Psoas muscle (tissue), 8 donors: ENCODE data around the gene SORL1. TPM values are rescaled to one million over a fixed set of nuclear protein-coding genes. Genes with fewer than 3 reads are reported as not detected.
"Not testable (repeated sequence)": the region's sequence is repeated elsewhere in the genome, so short reads cannot be mapped to it uniquely, and the experiment has no call there.

ENCODE experiments used
- ATAC-seq, 4 donors: fragments of 200-7000 bp; cut with Tn5 transposase; one replicate each; pipeline ENCODE4 v1.9.1; 2020; ENCODE audit warnings: moderate library complexity in 3 of 4, mild to moderate bottlenecking in 2 of 4
- DNase-seq, 2 donors: peaks; one replicate each; pipeline ENCODE4 v3.0.0-alpha.2; 2020
- H3K27ac ChIP-seq: fragments of 200-600 bp; one replicate; pipeline ENCODE4 v1.8.0; 2022
- H3K27me3 ChIP-seq, 3 donors: fragments of 200-600 bp in 1 of 3; one replicate each; pipeline versions ENCODE4 v1.6.1 to v1.8.0; 2013 to 2022; ENCODE audit warnings: low read length in 2 of 3, mild to moderate bottlenecking in 2 of 3, moderate library complexity in 1 of 3; ENCODE audit not compliant: insufficient read depth in 3 of 3
- H3K36me3 ChIP-seq, 2 donors: fragments of 200-600 bp in 1 of 2; one replicate each; pipeline versions ENCODE4 v1.6.1 to v1.8.0; 2013 to 2022; ENCODE audit warnings: low read depth in 1 of 2, mild to moderate bottlenecking in 1 of 2, moderate library complexity in 1 of 2; ENCODE audit not compliant: insufficient read depth in 1 of 2
- H3K4me1 ChIP-seq: fragments of 200-600 bp; one replicate; pipeline ENCODE4 v1.8.0; 2022
- H3K4me3 ChIP-seq: fragments of 200-600 bp; one replicate; pipeline ENCODE4 v1.8.0; 2022; ENCODE audit warnings: mild to moderate bottlenecking
- H3K9me3 ChIP-seq: fragments of 200-600 bp; one replicate; pipeline ENCODE4 v1.8.0; 2022
- WGBS, 3 donors: extraction: QIAGEN DNeasy Blood & Tissue Kit; methylation state at CpG; one replicate each; pipeline versions ENCODE4 v1.1.6 to v1.1.7; 2013; 5-methylcytosine and 5-hydroxymethylcytosine counted together
- intact Hi-C, 2 donors: fragments of 100-400 bp; cut with DNase I; formaldehyde crosslinking; loops; one replicate each; pipeline versions ENCODE4 v1.11.0 to v1.14.2; 2022
- polyA plus RNA-seq, 3 donors: library from polyadenylated mRNA; stranded (reverse); fragments of 200-250 nt; gene quantifications; one replicate each; pipeline ENCODE4 v1.2.3, GENCODE V29; 2013
- total RNA-seq, 4 donors: library from RNA; stranded (reverse); fragmentation: NEBNext Ultra II Directional in 2 of 4; extraction: Animal tissue kit (Norgen Biotek cat#: 25700) in 2 of 4; gene quantifications; one replicate each; pipeline versions ENCODE4 v1.2.1 to v1.2.4, GENCODE V29; 2021 to 2023
- TF ChIP-seq, protein P1 (sequence below): fragments of 200-600 bp; IDR thresholded peaks from one replicate; pipeline ENCODE4 v1.8.0; 2022; ENCODE audit warnings: antibody characterized with exemption
- donor health status: healthy with polysubstance abuse.
- donor health status: DM: no; HTN: no; CAD: no; lungs with moderate emphysema.
- donor health status: Bipolar disorder and iron deficiency.
- donor health status: healthy.
- donor health status: DM: yes; HTN: yes; CAD: no.
- donor health status: DM: no; HTN: no; CAD: no.
- donor health status: DM: no; HTN: no; CAD: no.
- donor health status: DM: yes; HTN: yes; CAD: no.

Gene SORL1
- total and polyA plus RNA-seq, 7 donors, result 0.07 to 3.3 (median 1.5) TPM

DNA sequence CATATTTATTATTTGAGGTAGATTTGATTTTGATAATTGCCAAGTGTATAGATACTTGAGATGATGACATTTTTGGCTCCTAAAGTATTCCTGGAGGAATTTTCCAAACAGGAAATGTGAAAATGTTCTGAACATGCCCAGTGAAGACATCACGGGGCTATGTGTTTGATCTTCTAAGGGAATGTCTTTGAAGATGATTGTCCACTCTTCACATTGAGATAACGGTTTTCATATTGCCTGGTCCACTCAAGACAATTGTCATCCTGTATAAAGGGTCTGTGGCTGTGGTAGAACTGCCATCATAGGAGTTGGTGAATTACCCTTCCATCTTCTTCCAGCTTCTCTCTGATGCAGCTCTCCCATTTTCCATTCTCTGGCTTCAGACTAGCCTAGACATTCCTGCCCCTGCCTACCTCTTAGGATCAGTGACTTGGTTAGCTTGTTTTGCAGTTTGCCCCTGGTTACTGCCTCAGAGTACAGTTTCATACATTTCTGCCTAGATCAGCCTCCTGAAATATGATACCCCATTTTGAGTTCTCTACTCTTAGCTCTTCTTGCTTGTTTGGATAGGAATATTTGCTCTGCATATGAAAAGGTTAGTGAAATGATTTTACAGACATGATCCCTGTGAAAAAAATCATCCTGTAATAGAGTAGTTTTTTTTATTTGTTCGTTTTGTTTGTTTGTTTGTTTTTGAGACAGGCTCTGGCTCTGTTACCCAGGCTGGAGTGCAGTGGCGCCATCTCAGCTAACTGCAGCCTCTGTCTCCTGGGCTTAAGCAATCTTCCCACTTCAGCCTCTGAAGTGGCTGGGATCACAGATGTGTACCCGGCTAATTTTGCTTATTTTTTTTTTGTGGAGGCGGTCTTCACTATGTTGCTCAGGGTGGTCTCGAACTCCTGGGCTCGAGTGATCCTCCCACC is 112.0 kb downstream of the SORL1 start:
- WGBS, 3 donors, result 77 to 81% (median 81%) methylated on average over 8 of the region's 8 CpGs
- no peak overlapping the region for H3K27ac ChIP-seq
- DNase-seq (no peak), ATAC-seq (no peak)
- H3K9me3 ChIP-seq, result no peaks in the 10 kb centered on the region
- no peak overlapping the region for H3K4me3 ChIP-seq
- H3K4me1 ChIP-seq, result no peaks in the 10 kb centered on the region
- TF ChIP-seq, protein P1, sequence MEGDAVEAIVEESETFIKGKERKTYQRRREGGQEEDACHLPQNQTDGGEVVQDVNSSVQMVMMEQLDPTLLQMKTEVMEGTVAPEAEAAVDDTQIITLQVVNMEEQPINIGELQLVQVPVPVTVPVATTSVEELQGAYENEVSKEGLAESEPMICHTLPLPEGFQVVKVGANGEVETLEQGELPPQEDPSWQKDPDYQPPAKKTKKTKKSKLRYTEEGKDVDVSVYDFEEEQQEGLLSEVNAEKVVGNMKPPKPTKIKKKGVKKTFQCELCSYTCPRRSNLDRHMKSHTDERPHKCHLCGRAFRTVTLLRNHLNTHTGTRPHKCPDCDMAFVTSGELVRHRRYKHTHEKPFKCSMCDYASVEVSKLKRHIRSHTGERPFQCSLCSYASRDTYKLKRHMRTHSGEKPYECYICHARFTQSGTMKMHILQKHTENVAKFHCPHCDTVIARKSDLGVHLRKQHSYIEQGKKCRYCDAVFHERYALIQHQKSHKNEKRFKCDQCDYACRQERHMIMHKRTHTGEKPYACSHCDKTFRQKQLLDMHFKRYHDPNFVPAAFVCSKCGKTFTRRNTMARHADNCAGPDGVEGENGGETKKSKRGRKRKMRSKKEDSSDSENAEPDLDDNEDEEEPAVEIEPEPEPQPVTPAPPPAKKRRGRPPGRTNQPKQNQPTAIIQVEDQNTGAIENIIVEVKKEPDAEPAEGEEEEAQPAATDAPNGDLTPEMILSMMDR, result no peak
- H3K27me3 ChIP-seq, result no peaks in the 10 kb centered on the region
- intact Hi-C loops, result no loop called here
- no peaks in the 10 kb centered on the region for H3K36me3 ChIP-seq

DNA sequence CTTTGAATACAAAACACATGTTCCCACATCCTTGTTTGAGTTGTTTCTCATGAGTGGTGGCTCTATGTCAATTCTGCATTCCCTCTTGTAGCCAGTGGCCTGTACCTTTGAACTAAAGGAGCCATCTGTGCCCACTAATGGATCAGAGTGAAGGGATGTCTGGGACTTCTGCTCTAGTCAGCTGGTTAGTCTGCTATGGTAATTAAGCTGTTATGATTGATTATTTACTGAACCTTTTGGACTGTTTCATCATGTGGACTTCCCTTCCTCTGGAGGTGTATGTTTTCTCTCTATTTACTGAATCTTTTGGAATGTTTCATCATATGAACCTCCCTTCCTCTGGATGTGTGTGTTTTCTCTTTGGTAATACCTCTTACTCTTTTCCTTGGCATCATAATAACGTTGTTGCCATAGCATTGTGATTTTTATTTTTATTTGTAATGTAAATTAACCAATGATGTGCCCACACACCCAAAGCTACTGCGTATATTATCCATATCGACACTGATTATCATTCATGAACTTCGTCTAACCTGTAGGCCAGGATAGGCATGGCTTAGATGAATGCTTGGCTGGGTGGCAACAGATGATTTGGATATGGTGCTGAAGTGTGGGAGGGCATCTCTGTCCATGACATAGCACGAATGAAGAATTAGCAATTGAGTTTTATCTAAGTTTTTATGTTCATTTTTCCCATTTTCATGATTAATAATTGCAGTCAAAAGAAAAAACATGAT is 113.0 kb downstream of the SORL1 start:
- H3K36me3 ChIP-seq, result no peaks in the 10 kb centered on the region
- no peak overlapping the region for H3K27ac ChIP-seq
- 83 to 88% (median 84%) methylated on average over 5 of the region's 5 CpGs for WGBS, 3 donors
- intact Hi-C loops, result no loop called here
- no peak for DNase-seq
- ATAC-seq, result no peak
- no peaks in the 10 kb centered on the region for H3K4me1 ChIP-seq
- H3K27me3 ChIP-seq, result no peaks in the 10 kb centered on the region
- no peak overlapping the region for H3K4me3 ChIP-seq
- TF ChIP-seq, protein P1, result no peak
- H3K9me3 ChIP-seq, result no peaks in the 10 kb centered on the region

DNA sequence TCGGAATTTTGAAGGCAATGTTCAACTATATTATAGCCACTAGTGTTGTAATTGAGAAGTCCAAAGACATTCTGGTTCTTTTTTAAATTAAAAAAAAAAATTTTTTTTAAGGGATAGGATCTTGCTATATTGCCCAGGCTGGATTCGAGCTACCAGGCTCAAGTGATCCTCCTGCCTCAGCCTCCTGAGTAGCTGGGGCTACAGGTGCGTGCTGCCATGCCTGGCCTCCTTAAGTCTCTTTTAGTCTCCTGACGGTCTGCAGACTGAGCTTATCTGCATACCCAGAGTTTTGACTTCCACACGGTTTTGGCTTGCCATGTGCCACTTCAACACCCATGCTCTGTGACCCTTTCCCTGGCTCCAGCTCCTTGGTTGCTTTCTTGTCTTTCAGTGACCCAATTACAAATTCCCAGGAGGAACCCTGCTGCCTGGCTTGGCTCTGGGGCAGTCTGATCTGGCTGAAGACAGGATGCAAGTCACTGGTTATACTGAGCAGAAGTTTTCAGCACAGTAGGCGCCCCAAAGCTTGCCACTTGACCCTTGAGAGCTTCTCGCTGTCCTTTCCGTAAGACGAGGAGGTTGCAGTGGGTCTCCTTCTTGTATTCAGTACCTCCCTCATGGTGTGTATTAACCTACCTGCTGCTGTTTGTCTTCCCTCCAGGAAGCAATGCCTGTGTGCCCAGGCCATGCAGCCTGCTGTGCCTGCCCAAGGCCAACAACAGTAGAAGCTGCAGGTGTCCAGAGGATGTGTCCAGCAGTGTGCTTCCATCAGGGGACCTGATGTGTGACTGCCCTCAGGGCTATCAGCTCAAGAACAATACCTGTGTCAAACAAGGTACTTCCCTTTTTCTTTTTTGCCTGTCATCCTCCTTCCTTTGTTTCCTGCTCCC is 114.4 kb downstream of the SORL1 start:
- DNase-seq, result no peak
- TF ChIP-seq, protein P1, result no peak

DNA sequence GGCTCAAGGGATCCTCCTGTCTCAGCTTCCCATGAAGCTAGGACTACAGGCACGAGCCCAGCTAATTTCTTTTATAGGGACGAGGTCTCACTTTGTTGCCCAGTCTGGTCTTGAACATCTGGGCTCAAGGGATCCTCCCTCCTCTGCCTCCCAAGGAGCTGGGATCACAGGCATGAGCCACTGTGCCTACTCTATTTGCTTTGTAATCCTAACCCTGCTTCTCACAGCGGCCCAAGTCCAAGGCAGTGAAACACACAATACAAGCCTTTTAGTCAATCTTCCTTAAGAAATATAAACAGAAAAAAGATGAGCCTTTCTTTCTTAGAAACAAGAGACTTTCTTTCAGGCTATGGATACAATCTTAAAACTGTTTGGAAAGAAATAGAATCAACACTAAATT is 115.9 kb downstream of the SORL1 start:
- intact Hi-C loops, result no loop called here
- H3K9me3 ChIP-seq, result no peaks in the 10 kb centered on the region
- DNase-seq (no peak), ATAC-seq (no peak)
- no peaks in the 10 kb centered on the region for H3K4me1 ChIP-seq
- H3K27ac ChIP-seq, result no peak overlapping the region
- no peaks in the 10 kb centered on the region for H3K36me3 ChIP-seq
- 77 to 83% (median 78%) methylated on average over 3 of the region's 3 CpGs for WGBS, 3 donors
- peaks cover 0 to 5% (median 0%) of the 10 kb centered on the region in 3 donors for H3K27me3 ChIP-seq
- no peak overlapping the region for H3K4me3 ChIP-seq
- TF ChIP-seq, protein P1, result no peak

More for the DNA sequence above, 114.4 kb downstream of the SORL1 start:
- intact Hi-C loops, result no loop called here
- no peak overlapping the region for H3K27ac ChIP-seq
- H3K36me3 ChIP-seq, result no peaks in the 10 kb centered on the region
- ATAC-seq, result no peak
- H3K9me3 ChIP-seq, result no peaks in the 10 kb centered on the region
- H3K4me1 ChIP-seq, result no peaks in the 10 kb centered on the region
- 75 to 93% (median 84%) methylated on average over 9 of the region's 9 CpGs for WGBS, 3 donors
- H3K4me3 ChIP-seq, result no peak overlapping the region
- no peaks in the 10 kb centered on the region for H3K27me3 ChIP-seq

DNA sequence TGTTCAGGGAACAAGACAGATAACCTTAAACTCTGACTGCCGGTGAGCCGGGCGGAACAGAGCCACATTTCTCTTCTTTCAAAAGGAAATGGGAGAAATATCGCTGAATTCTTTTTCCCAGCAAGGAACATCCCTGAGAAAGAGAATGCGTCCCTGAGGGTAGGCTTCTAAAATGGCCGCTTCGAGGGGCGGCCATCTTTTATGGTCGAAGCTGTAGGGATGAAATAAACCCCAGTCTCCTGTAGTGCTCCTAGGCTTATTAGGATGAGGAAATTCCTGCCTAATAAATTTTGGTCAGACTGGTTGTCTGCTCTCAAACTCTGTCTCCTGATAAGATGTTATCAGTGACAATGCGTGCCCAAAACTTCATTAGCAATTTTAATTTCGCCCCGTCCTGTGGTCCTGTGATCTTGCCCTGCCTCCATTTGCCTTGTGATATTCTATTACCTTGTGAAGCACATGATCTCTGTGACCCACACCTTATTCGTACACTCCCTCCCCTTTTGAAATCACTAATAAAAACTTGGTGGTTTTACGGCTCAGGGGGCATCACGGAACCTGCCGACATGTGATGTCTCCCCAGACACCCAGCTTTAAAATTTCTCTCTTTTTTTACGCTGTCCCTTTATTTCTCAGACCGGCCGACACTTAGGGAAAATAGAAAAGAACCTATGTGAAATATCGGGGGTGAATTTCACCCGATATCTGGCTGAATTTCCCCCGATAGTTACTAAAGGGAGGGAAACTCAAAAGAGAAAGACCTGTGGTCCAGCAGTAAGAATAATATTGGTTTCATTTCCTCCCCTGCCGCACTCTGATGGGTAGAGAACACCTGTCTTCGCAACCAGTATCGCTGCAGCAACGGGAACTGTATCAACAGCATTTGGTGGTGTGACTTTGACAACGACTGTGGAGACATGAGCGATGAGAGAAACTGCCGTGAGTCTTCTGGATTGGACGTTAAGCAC is 117.5 kb downstream of the SORL1 start:
- ATAC-seq, intact Hi-C loops, H3K9me3 ChIP-seq, H3K27me3 ChIP-seq, H3K27ac ChIP-seq, H3K4me3 ChIP-seq, H3K36me3 ChIP-seq, H3K4me1 ChIP-seq, DNase-seq: not testable (repeated sequence)
- WGBS, 3 donors, result 92 to 94% (median 92%) methylated on average over 30 of the region's 30 CpGs
